HK-2 (cell line): ENCODE data around the gene SLCO4A1.

Source experiments
- DNase-seq: peaks from one replicate; pipeline ENCODE4 v3.0.0-alpha.2; 2018; ENCODE audit not compliant: unreplicated experiment

SLCO4A1 gene

GRCh38 chr20:62685781-62686555 is 43.7 kb downstream of the SLCO4A1 start:
- no peak for DNase-seq

GRCh38 chr20:62686869-62687830 is 44.8 kb downstream of the SLCO4A1 start:
- no peak for DNase-seq

GRCh38 chr20:62688083-62688482 is 45.8 kb downstream of the SLCO4A1 start:
- DNase-seq, result no peak

GRCh38 chr20:62688855-62689460 is 46.7 kb downstream of the SLCO4A1 start:
- DNase-seq, result no peak

GRCh38 chr20:62689861-62690260 is 47.6 kb downstream of the SLCO4A1 start:
- DNase-seq, result no peak

- DNase-seq, result no peak
Measured at GRCh38 chr20:62690261-62690820, 48.0 kb downstream of the SLCO4A1 start.

GRCh38 chr20:62691487-62691886 is 49.2 kb downstream of the SLCO4A1 start:
- DNase-seq, result no peak

- DNase-seq, result no peak
Measured at GRCh38 chr20:62692176-62692575, 49.9 kb downstream of the SLCO4A1 start.

GRCh38 chr20:62692801-62693523 is 50.7 kb downstream of the SLCO4A1 start:
- DNase-seq, result no peak

GRCh38 chr20:62693524-62693922 is 51.2 kb downstream of the SLCO4A1 start:
- no peak for DNase-seq

- no peak for DNase-seq
Measured at GRCh38 chr20:62694106-62694505, 51.8 kb downstream of the SLCO4A1 start.

- no peak for DNase-seq
Measured at GRCh38 chr20:62694868-62695267, 52.6 kb downstream of the SLCO4A1 start.

- no peak for DNase-seq
Measured at GRCh38 chr20:62695448-62696414, 53.4 kb downstream of the SLCO4A1 start.

GRCh38 chr20:62696434-62696957 is 54.2 kb downstream of the SLCO4A1 start:
- no peak for DNase-seq

GRCh38 chr20:62696989-62697388 is 54.7 kb downstream of the SLCO4A1 start:
- DNase-seq, result no peak

GRCh38 chr20:62697468-62697912 is 55.2 kb downstream of the SLCO4A1 start:
- DNase-seq, result no peak

GRCh38 chr20:62698231-62698630 is 55.9 kb downstream of the SLCO4A1 start:
- no peak for DNase-seq

GRCh38 chr20:62699296-62699695 is 57.0 kb downstream of the SLCO4A1 start:
- DNase-seq, result no peak

- no peak for DNase-seq
Measured at GRCh38 chr20:62699741-62700140, 57.4 kb downstream of the SLCO4A1 start.
